ENCODE results near the gene USP15.

Gene USP15

DNA sequence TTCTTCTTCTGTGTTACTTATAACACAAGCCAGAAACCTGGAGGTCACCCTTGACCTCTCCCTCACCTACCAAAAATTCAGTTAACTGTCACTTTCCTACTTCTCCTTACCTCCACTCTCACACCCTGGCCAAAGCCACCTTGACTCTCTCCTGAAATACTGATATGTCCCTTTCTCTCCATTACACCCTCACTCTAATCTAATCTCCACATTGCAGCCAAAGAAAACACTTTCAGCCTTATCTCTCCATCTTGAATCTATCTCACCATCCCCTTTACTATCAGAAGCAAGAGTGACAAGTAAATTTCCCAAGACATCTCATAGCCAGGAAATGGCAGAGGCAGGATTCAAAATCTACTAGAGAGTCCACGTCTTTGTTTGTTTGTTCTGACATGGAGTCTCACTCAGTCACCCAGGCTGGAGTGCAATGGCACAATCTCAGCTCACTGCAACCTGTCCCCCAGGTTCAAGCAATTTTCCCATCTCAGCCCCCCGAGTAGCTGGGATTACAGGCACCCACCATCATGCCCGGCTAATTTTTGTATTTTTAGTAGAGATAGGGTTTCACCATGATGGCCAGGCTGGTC lies 28.0 kb upstream of the USP15 start:
- H3K27me3 ChIP-seq (ENCODE audit: control insufficient read depth, insufficient read depth, low read length, poor library complexity, severe bottlenecking) = no peaks in the 10 kb centered on the region
- 84 to 93% methylated on average over 3 of the region's 3 CpGs for WGBS, 2 experiments
- no peaks in the 10 kb centered on the region for H3K9me3 ChIP-seq (ENCODE audit: control insufficient read depth, low read length)
- H3K36me3 ChIP-seq (ENCODE audit: control insufficient read depth, insufficient read depth, low read length) = no peaks in the 10 kb centered on the region
- H3K27ac ChIP-seq (ENCODE audit: insufficient read depth, low read depth, low read length, poor library complexity, severe bottlenecking) = no peak overlapping the region
- no peak overlapping the region for H3K4me3 ChIP-seq (ENCODE audit: insufficient read depth, low read depth, low read length)
- H3K4me1 ChIP-seq (ENCODE audit: control insufficient read depth, insufficient read depth, low read length) = no peaks in the 10 kb centered on the region

DNA sequence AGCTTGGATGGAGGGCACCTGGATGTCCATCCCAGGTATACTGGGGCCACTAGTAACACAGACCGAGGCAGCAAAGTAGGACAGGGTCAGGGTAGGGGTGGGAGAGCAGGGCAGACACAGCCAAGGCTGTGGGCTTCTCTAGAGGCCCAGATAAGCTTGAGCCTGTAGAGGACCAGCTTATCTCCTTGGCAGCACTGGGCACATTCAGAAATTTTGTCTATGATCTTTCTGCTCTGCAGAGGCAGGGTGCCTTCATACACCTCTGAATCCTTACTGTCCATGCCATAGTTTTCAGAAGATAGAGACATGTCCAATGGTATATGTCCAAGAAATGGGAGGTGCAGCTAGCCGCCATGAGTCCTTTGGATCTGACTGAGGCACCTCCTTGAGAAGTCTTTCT lies 26.4 kb upstream of the USP15 start:
- no peak overlapping the region for H3K27ac ChIP-seq (ENCODE audit: insufficient read depth, low read depth, low read length, poor library complexity, severe bottlenecking)
- H3K4me3 ChIP-seq (ENCODE audit: insufficient read depth, low read depth, low read length) = no peak overlapping the region
- no peaks in the 10 kb centered on the region for H3K4me1 ChIP-seq (ENCODE audit: control insufficient read depth, insufficient read depth, low read length)
- H3K9me3 ChIP-seq (ENCODE audit: control insufficient read depth, low read length) = no peaks in the 10 kb centered on the region
- H3K36me3 ChIP-seq (ENCODE audit: control insufficient read depth, insufficient read depth, low read length) = no peaks in the 10 kb centered on the region
- WGBS, 2 experiments = 91 to 94% methylated on average over 2 of the region's 2 CpGs
- no peaks in the 10 kb centered on the region for H3K27me3 ChIP-seq (ENCODE audit: control insufficient read depth, insufficient read depth, low read length, poor library complexity, severe bottlenecking)

DNA sequence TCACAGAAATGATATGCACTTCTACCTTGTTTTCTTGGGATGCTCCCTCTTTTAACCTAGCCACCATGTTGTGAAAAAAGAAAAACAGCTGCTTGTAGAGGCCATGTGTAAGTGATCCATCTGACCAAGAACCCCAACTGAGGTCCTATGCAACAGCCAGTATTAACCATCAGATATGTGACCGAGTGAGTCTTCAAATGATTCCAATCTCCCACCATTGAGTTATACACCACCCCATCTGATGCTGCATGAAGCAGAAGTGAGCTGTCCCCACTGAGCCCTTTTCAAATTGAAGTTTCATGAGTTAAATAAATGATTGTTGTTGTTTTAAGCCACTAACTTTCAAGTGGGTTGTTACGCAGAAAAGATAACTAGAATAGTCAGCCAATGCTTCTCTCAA lies 20.6 kb upstream of the USP15 start:
- Histone ChIP-seq H3K27me3 (ENCODE audit: control insufficient read depth, insufficient read depth, low read length, poor library complexity, severe bottlenecking) (no peaks in the 10 kb centered on the region), H3K4me1 (ENCODE audit: control insufficient read depth, insufficient read depth, low read length) (no peaks in the 10 kb centered on the region), H3K9me3 (ENCODE audit: control insufficient read depth, low read length) (no peaks in the 10 kb centered on the region), H3K4me3 (ENCODE audit: insufficient read depth, low read depth, low read length) (no peak overlapping the region), H3K27ac (ENCODE audit: insufficient read depth, low read depth, low read length, poor library complexity, severe bottlenecking) (no peak overlapping the region), H3K36me3 (ENCODE audit: control insufficient read depth, insufficient read depth, low read length) (no peaks in the 10 kb centered on the region)
- 88 to 93% methylated on average over 1 of the region's 2 CpGs for WGBS, 2 experiments

DNA sequence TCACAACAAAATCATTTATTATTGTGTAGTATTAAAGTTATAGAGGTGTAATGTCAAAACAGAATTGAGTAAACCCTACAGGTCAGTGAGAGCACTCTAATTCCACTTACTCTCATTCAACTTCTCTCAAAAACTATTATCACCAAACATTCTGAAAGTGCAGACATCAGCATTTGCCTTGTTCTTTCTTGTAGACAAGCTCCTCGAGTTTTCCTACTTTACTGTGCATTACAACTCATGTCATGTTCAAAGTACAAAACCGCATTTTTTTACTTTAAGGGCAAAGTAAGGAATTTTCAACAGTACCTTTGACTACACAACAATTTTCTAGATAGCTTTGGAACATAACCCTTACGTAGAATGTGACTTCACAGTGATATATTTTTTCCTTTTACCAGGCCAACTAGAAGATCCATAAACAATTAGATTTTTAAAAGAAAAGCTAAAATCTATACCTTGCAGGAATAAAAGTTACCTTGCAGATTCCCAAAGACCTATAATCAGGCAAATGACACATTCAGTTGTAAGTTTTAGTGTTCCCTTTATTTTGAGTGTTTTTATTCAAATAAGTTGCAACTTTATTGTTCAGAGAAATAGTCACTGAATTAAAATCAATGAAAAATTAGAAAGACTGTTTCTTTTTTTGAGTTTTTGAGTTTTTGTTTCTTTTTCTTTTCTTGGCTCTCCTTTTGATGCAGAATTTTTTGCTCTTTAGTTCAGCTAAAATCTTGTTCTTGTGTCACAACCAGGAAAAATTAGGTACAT lies 12.7 kb upstream of the USP15 start:
- Histone ChIP-seq H3K4me1 (ENCODE audit: control insufficient read depth, insufficient read depth, low read length) (peaks cover 5% of the 10 kb centered on the region), H3K4me3 (ENCODE audit: insufficient read depth, low read depth, low read length) (no peak overlapping the region), H3K36me3 (ENCODE audit: control insufficient read depth, insufficient read depth, low read length) (no peaks in the 10 kb centered on the region), H3K27me3 (ENCODE audit: control insufficient read depth, insufficient read depth, low read length, poor library complexity, severe bottlenecking) (no peaks in the 10 kb centered on the region), H3K9me3 (ENCODE audit: control insufficient read depth, low read length) (no peaks in the 10 kb centered on the region), H3K27ac (ENCODE audit: insufficient read depth, low read depth, low read length, poor library complexity, severe bottlenecking) (no peak overlapping the region)
- 88 to 91% methylated on average over 3 of the region's 3 CpGs for WGBS, 2 experiments

DNA sequence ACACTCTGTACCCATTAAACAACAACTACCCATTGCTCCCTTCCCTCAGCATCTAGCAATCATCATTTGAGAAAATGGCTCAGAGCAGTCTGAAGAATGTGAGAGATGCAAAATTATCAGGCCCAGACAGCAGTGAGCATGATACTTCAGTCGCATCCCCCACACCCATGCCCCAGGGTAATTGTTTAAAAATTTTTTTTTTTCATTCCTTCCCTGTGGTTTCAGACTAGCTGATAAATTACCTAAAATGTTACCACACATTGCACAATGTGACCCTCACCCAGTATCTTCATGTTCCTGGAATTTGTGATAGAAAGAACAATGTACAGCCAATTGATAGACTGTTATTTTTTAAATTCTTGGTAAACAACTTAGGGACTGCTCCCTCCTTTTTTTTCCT lies 11.3 kb upstream of the USP15 start:
- Histone ChIP-seq H3K9me3 (ENCODE audit: control insufficient read depth, low read length) (no peaks in the 10 kb centered on the region), H3K27me3 (ENCODE audit: control insufficient read depth, insufficient read depth, low read length, poor library complexity, severe bottlenecking) (no peaks in the 10 kb centered on the region), H3K36me3 (ENCODE audit: control insufficient read depth, insufficient read depth, low read length) (no peaks in the 10 kb centered on the region), H3K4me3 (ENCODE audit: insufficient read depth, low read depth, low read length) (no peak overlapping the region), H3K4me1 (ENCODE audit: control insufficient read depth, insufficient read depth, low read length) (peaks cover 5% of the 10 kb centered on the region), H3K27ac (ENCODE audit: insufficient read depth, low read depth, low read length, poor library complexity, severe bottlenecking) (no peak overlapping the region)
- 83 to 100% methylated on average over 1 of the region's 1 CpG for WGBS, 2 experiments

DNA sequence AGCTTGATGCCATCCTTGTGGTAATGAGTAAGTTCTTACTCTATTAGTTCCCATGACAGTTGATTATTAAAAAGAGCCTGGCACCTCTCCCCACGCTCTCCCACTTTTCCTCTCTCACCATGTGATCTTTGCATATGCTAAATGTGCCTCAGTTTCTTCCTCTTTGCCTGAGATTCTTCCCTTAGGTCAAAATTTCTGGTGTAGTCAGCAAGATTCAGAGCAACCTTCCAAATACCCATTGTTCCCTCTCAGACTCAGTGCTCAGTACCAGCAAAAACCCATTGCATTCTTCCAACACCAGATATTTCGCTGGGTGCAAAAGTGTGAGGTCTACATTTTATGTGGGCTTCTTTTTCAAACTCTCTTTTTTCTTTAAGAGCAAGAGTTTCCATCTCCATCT lies 10.8 kb upstream of the USP15 start:
- Histone ChIP-seq H3K27me3 (ENCODE audit: control insufficient read depth, insufficient read depth, low read length, poor library complexity, severe bottlenecking) (no peaks in the 10 kb centered on the region), H3K4me1 (ENCODE audit: control insufficient read depth, insufficient read depth, low read length) (peaks cover 5% of the 10 kb centered on the region)
- WGBS, 2 experiments = 89 to 90% methylated on average over 2 of the region's 2 CpGs

DNA sequence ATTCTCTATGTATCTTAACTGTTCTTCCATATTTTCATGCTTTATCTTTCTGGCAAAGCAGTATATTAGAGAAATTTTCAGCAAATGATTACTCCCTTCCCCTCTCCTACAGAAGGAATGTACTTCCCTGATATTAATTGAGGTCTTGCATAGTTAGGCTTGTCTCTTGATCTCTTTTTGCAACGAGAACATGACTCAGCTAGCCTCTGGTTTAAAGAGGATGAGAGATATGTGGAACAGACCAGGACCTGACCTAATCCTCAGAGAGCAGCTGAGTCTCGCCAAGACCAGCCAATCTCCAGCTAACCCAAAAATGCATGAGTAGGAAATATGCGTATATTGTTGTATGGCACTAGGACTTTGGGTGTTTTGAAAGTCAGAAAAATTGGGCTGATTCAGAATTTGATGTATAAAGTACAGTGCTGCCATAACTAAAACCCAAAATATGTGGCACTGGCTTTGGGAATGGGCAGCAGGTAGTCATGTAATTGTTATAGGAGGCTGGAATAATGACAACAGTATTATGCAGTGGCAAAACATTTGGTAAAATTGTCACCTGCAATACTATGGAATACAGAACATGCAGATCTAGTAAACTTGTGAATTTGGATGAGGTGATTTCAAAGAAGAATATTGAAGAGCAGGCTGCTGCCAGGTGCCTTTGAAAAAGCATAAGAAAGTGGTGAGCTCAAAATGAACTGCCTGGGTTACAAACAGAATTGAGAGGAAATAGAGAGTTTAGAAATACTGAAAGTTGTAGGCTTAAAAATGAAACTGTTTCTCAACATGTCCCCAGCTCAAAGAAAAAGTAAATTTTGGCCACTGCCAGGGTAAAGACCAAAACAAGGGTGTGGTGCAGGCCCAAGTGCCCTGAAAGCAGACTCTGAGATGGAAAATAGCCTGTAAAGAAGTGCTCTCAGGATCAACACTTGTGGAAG lies 9.3 kb upstream of the USP15 start:
- no peak overlapping the region for H3K4me3 ChIP-seq (ENCODE audit: insufficient read depth, low read depth, low read length)
- peaks cover 5% of the 10 kb centered on the region for H3K4me1 ChIP-seq (ENCODE audit: control insufficient read depth, insufficient read depth, low read length)
- H3K27ac ChIP-seq (ENCODE audit: insufficient read depth, low read depth, low read length, poor library complexity, severe bottlenecking) = no peak overlapping the region
- no peaks in the 10 kb centered on the region for H3K27me3 ChIP-seq (ENCODE audit: control insufficient read depth, insufficient read depth, low read length, poor library complexity, severe bottlenecking)
- WGBS, 2 experiments = 92 to 93% methylated on average over 3 of the region's 3 CpGs
- H3K36me3 ChIP-seq (ENCODE audit: control insufficient read depth, insufficient read depth, low read length) = no peaks in the 10 kb centered on the region
- no peaks in the 10 kb centered on the region for H3K9me3 ChIP-seq (ENCODE audit: control insufficient read depth, low read length)

More for the DNA sequence above, 10.8 kb upstream of the USP15 start:
- Histone ChIP-seq H3K27ac (ENCODE audit: insufficient read depth, low read depth, low read length, poor library complexity, severe bottlenecking) (no peak overlapping the region), H3K4me3 (ENCODE audit: insufficient read depth, low read depth, low read length) (no peak overlapping the region), H3K9me3 (ENCODE audit: control insufficient read depth, low read length) (no peaks in the 10 kb centered on the region), H3K36me3 (ENCODE audit: control insufficient read depth, insufficient read depth, low read length) (no peaks in the 10 kb centered on the region)

DNA sequence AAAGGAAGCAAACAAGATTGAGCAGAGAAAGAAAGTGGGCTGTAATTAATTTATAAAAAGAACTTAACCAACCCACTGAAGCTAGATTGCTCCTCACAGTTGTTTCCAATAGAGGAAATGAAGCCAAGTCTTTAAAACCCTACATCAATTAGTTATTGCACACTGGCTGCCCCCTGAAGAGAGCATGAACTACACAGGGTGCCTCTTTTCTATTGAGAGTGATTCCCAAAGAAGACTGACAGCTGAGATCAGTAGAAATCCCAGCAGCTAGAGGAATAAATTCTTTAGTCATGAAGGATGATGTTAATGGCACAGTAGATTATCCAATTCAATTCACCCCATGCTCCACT lies 8.6 kb upstream of the USP15 start:
- Histone ChIP-seq H3K4me3 (ENCODE audit: insufficient read depth, low read depth, low read length) (no peak overlapping the region), H3K4me1 (ENCODE audit: control insufficient read depth, insufficient read depth, low read length) (peaks cover 5% of the 10 kb centered on the region), H3K27ac (ENCODE audit: insufficient read depth, low read depth, low read length, poor library complexity, severe bottlenecking) (no peak overlapping the region), H3K9me3 (ENCODE audit: control insufficient read depth, low read length) (no peaks in the 10 kb centered on the region), H3K36me3 (ENCODE audit: control insufficient read depth, insufficient read depth, low read length) (no peaks in the 10 kb centered on the region), H3K27me3 (ENCODE audit: control insufficient read depth, insufficient read depth, low read length, poor library complexity, severe bottlenecking) (no peaks in the 10 kb centered on the region)

DNA sequence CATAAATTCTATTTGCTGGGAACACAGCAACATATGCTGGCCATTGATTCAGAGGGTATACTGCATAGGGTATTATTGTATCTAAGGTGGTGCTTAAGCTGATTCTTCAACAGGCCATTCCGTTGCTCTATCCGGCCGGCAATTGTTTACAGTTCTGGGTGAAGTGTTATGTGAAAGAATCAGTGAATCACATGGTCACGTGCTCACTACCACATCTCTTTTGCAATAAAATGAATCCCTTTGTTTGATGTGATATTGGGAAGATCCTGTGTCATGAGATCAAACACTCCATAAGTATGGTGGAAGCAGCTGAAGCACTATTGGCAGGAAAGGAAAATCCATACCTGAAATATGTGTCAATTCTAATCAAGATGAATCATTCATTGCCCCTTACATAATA lies 7.6 kb upstream of the USP15 start:
- WGBS, 2 experiments = 75 to 79% methylated on average over 3 to 4 of the region's 4 CpGs
- Histone ChIP-seq H3K9me3 (ENCODE audit: control insufficient read depth, low read length) (no peaks in the 10 kb centered on the region), H3K4me3 (ENCODE audit: insufficient read depth, low read depth, low read length) (no peak overlapping the region), H3K27me3 (ENCODE audit: control insufficient read depth, insufficient read depth, low read length, poor library complexity, severe bottlenecking) (no peaks in the 10 kb centered on the region), H3K4me1 (ENCODE audit: control insufficient read depth, insufficient read depth, low read length) (peaks cover 5% of the 10 kb centered on the region), H3K36me3 (ENCODE audit: control insufficient read depth, insufficient read depth, low read length) (no peaks in the 10 kb centered on the region), H3K27ac (ENCODE audit: insufficient read depth, low read depth, low read length, poor library complexity, severe bottlenecking) (no peak overlapping the region)

DNA sequence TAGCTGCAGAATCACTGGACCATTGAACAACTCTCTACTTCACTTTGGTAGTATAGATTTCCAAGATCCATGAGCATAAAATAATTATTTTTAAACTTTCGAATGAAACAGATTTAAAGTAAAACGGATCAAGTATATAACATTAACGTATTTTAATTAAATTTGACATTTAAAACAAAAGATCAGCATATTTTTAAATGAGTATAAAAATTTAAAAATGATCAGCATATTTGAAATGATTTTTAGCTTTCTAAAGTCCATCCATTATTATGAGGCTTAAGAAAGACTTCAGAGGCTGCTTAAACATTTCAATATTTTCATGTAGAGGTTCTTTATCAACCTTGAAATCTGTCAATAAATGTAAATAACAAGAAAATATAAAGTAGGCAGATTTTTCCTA lies 5.2 kb upstream of the USP15 start:
- Histone ChIP-seq H3K27me3 (ENCODE audit: control insufficient read depth, insufficient read depth, low read length, poor library complexity, severe bottlenecking) (no peaks in the 10 kb centered on the region), H3K4me1 (ENCODE audit: control insufficient read depth, insufficient read depth, low read length) (peaks cover 12% of the 10 kb centered on the region)
- WGBS, 2 experiments = 100% methylated on average over 1 of the region's 3 CpGs; no CpG with 5 or more reads in 1 of the 2 experiments

More for the DNA sequence above, 5.2 kb upstream of the USP15 start:
- Histone ChIP-seq H3K4me3 (ENCODE audit: insufficient read depth, low read depth, low read length) (no peak overlapping the region), H3K9me3 (ENCODE audit: control insufficient read depth, low read length) (no peaks in the 10 kb centered on the region), H3K36me3 (ENCODE audit: control insufficient read depth, insufficient read depth, low read length) (no peaks in the 10 kb centered on the region), H3K27ac (ENCODE audit: insufficient read depth, low read depth, low read length, poor library complexity, severe bottlenecking) (no peak overlapping the region)

All from ectodermal cell (in vitro differentiated cells).